ENCODE measurements around the gene CUX1.

CUX1 gene

GRCh38 chr7:102264367-102264891 is 447.0 kb downstream of the CUX1 start:
- no peak for DNase-seq

DNA sequence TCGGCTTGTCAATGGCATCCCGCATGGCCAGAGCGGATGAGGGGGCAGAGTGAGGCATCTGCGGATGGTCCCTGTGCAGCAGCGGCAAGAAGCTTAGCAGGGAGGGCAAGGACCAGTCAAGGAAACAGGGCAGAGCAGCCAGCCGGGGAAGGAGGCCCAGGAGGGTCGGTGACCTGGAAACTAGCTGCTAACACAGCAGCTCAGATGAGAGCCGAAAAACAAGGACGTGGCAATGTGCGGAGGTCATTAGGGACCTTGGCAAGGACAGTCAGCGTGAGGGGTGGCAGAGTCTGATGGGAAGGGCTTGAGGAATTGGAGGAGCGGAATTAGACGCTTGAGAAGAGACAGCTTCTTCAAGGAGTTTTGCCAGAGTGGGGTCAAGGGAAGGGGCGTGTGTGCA is 449.1 kb downstream of the CUX1 start:
- no peak for DNase-seq

GRCh38 chr7:102268635-102269034 is 451.2 kb downstream of the CUX1 start:
- no peak for DNase-seq

- DNase-seq = no peak
These were observed 452.9 kb downstream of the CUX1 start for GRCh38 chr7:102270178-102270887.

DNA sequence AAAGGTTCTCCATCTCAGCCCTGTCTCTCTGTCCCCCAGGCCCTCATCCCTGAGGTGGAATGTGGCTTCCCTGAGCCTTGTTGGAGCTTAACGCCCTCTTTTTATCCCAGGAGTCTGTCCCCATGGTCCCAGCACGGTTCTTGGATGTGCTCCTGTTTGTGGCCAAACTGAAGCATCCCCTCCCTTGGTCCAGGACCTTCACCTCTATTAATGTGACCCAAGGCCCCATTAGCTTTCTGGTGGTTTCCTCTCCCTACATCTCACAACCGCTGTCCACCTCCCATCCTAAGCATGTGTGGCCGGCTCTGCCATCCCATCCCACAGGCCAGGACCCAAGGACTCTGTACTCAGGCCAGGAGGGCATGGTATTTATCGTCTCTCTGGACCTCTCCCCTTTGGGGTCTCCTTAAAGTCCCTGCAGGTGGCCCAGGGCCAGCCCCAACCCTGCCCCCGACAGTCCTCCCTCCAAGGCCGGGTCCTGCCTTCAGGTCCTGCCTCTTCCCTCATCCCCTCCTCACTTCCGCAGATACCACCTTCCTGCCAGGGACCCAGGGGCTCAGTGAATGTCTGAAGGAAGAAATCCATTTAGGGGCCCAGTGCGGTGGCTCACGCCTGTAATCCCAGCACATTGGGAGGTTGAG is 453.9 kb downstream of the CUX1 start:
- no peak for DNase-seq

- DNase-seq = peak; percentile 13
These were observed 454.9 kb downstream of the CUX1 start for GRCh38 chr7:102272075-102272916.

- DNase-seq = no peak
These were observed 455.7 kb downstream of the CUX1 start for GRCh38 chr7:102272917-102273748.

GRCh38 chr7:102273749-102274712 is 456.6 kb downstream of the CUX1 start:
- no peak for DNase-seq

DNA sequence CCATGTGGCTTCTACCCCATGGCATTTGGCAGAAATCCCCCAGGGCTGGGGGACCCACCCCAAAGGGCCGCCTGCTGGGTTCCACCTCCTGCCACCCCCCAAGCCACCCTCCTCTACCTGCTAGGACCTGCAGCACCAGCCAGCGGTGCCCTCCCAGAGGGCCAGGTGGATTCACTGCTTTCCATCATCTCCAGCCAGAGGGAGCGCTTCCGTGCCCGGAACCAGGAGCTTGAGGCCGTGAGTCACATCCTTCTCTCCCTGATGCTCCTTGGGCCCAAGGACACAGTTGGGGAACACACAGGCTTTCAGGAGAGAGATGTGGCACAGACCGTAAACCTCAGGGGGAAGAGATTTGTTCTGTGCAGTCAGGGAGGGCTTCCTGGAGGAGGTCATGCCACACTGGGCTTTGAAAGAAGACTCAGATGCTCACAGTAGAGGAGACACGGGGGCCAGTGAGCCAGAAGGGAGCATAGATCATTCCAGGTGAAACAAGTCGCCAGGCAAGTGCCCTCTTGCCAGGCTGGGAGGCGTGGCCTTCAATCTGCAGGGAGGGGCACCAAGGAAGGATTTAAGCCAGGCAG is 457.8 kb downstream of the CUX1 start:
- no peak for DNase-seq

- no peak for DNase-seq
These were observed 460.5 kb downstream of the CUX1 start for GRCh38 chr7:102277901-102278300.

DNA sequence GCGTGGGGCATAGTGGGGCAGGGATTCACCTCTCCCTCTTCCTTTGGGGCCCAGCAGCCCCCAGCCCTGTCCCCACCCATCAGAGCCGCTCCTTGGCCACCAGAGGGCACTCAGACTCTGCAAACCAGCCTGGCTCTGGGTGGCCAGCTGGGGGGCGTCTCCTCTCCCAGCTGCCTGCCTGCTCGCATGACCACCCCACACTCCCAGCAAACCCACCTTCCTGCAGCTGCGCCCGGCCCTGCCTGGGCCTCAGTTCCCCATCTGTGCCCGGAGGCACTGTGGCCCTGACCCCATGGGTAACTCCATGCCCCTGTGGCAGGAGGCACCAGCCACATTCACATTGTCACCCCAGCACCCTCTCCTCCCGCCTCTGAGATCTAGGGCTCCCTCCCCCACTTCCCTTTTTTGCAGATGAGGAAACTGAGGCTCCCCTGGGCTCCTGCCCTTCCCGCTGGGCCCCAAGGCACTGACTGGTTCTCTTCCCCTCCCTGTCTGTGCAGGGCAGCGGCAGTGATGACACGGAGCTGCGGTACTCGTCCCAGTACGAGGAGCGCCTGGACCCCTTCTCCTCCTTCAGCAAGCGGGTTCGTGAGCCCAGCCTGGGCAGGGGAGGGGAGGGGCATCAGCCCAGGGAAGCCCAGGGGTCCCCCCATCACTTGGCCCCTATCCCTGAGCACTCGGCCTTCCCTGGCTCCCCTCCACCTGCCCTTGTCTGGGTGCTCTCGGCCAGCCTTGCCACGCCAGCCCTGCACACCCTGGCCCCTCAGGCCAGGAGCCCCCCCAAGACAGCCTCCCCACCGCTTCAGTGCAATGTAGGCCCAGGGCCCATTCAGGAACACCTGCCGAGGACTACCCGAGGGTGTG is 462.3 kb downstream of the CUX1 start:
- DNase-seq = no peak

DNA sequence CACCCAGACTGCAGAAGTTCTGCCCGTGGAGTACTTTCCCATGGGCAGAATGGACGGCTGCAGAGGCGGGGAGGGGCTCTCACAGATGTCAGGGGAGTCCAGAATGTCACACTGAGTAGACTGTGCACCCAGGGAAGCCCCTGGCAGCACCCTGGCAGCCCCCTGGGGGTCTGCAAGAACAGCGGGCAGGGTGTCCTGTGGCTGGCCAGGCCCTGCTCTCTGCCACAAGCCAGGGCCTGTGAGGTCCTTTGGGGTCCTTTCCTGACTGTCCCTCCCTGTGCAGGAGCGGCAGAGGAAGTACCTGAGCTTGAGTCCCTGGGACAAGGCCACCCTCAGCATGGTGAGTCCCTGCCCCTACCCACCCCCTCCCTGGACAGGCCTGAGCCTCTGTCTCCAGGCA is 463.1 kb downstream of the CUX1 start:
- no peak for DNase-seq

GRCh38 chr7:102281785-102282184 is 464.4 kb downstream of the CUX1 start:
- DNase-seq = no peak

DNA sequence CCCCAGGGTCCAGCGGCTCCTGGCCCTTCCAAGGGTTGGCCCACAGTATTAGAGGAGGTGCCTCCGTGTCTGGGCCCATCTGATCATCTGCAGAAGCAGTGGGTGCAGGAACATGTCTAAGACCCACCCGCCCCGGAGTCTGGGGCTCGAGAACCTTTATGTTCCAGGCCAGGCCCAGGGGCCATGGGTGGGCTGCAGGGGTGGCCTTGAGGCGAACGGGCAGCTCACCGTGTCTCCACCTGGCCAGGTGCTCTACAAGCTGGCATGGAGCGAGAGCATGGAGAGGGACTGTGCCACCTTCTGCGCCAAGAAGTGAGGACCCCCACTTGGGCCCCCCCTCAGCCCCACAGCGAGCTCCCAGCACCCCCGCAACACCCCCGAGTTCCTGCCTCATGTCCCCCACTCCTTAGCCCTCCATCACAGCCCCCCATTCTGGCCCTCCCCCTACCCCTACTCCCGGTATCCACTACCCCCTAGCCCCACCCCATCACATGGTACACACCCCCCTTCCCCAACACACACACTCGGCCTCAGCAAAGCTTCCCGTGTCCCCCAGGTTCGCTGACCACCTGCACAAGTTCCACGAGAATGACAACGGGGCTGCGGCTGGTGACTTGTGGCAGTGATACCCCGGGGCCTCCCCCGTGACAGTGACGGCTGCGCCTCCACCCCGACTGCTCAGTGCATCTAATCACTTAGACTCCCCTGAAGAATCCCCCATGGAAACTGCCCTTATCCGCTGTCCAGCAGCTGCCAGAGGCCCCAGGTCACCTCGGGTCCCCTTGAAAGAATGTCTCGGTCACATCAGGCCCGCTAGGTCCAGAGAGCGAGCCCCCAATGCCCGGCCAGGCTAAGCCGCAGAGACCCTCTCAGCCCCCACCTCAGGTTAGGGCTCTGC is 465.3 kb downstream of the CUX1 start:
- no peak for DNase-seq

DNA sequence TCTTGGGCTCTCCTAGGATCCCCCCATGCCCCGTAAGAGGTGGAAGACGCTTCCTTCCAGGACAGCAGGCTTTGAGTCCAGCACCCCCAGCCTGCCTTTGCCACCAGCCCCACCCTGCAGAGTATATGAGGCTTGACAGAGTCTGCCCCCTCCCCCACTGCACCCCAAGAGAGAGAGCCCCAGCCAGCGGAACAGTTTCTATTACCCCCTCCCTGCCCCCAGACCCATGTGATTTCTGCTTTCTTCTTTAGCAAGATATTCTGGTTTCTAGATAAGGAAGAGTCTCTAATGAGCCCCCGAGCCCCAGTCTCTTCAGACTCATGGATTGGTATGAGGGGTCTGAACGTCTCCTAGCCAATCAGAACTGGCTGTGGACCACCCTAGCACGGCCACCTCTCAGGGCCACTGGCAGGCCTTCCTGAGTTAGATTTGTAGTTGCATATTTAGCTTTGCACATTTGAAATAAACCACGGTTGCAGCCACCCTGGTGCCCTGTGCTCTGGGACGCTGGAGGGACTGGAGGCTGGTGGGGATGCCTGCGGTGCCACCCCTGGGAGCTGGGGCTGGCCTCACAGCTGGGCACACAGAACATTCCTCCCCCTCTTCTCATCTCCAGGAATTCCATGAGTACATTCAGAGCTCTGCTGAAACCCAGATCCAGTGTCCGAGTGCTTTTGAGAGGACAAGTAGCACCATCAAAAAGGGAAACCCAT is 466.2 kb downstream of the CUX1 start:
- DNase-seq = no peak

- DNase-seq = no peak
These were observed 467.0 kb downstream of the CUX1 start for GRCh38 chr7:102284399-102284798.

- DNase-seq = no peak
These were observed 467.6 kb downstream of the CUX1 start for GRCh38 chr7:102284891-102285539.

All from SHP77 treated with DMSO at 0.1 percent for 48 hours (cell line).